K562 (cell line): ENCODE results near the gene EWSR1. TPM values are rescaled to one million over a fixed set of nuclear protein-coding genes. Genes with fewer than 3 reads are reported as not detected.
A peak's percentile ranks its signal among the peaks of the same experiment; 100 is the strongest.

Experiments
- ATAC-seq: fragments of 200-7000 bp; cut with Tn5 transposase; 3 replicates; pipeline ENCODE4 v1.9.1; 2020; ENCODE audit warnings: moderate library complexity
- BruUV-seq: library from RNA; stranded (reverse); fragments of 400-500 nt; replicated peaks from 2 replicates; lab custom pipeline; 2021; lab: Mats Ljungman, UMichigan
- CTCF ChIA-PET: fragments of 300-600 bp; formaldehyde crosslinking; extraction: SDS; loops from one replicate; lab custom pipeline; 2021; ENCODE audit warnings: low intra/inter-chr PET ratio; lab: Yijun Ruan, JAX
- POLR2A ChIA-PET: fragments of 300-600, 350-650 bp; sonication (Branson Sonifier 250); formaldehyde crosslinking; extraction: SDS; loops from one replicate; lab custom pipeline; 2021; ENCODE audit warnings: antibody characterized with exemption, inconsistent platforms; lab: Yijun Ruan, JAX
- DNase-seq, 4 experiments: peaks; one replicate each; pipeline versions ENCODE4 v3.0.0 to v3.0.0-alpha.2; 2011 to 2018; ENCODE audit warnings: low spot score in 3 of 4, mixed read lengths in 3 of 4; ENCODE audit errors: extremely low read depth in 1 of 4
- FAIRE-seq: peaks from 2 replicates; lab custom pipeline; 2011; peaks lifted over from hg19 to GRCh38; lab: Jason Lieb, UNC
- H2AFZ ChIP-seq: 2 replicates; pipeline ENCODE4 v1.6.0; 2011; ENCODE audit warnings: low read depth, low read length, control low read depth, inconsistent platforms
- H3K27ac ChIP-seq: fragments of 200-600 bp; 3 replicates; pipeline ENCODE4 v1.8.0; 2011; ENCODE audit warnings: low read depth, mild to moderate bottlenecking, control low read depth, inconsistent platforms, low read length, moderate library complexity, mixed read lengths; ENCODE audit errors: extremely low read depth
- H3K27me3 ChIP-seq, 2 experiments: fragments of 300-600 bp in 1 of 2; 2 replicates in 1 of 2; 3 replicates in 1 of 2; pipeline versions ENCODE4 v1.6.0 to v1.8.0; 2011; ENCODE audit warnings: inconsistent platforms in 2 of 2, low read length in 2 of 2, mild to moderate bottlenecking in 1 of 2, mixed read lengths in 1 of 2, moderate library complexity in 1 of 2; ENCODE audit not compliant: control insufficient read depth in 2 of 2, insufficient read depth in 2 of 2
- H3K36me3 ChIP-seq: fragments of 300-600 bp; 3 replicates; pipeline ENCODE4 v1.8.0; 2011; ENCODE audit warnings: mild to moderate bottlenecking, low read length, inconsistent platforms; ENCODE audit not compliant: control insufficient read depth, insufficient read depth
- H3K4me1 ChIP-seq, 2 experiments: fragments of 200-600 bp in 1 of 2; replicated peaks in 1 of 2; 2 replicates in 1 of 2; 3 replicates in 1 of 2; pipeline versions ENCODE4 v1.5.1 to v1.8.0; 2011; ENCODE audit warnings: inconsistent platforms in 2 of 2, low read length in 2 of 2, mild to moderate bottlenecking in 1 of 2, mixed read lengths in 1 of 2, moderate library complexity in 1 of 2; ENCODE audit not compliant: control insufficient read depth in 2 of 2, insufficient read depth in 2 of 2
- H3K4me2 ChIP-seq: 2 replicates; pipeline ENCODE4 v1.6.1; 2011; ENCODE audit warnings: low read length, control low read depth, inconsistent platforms, mixed read lengths; ENCODE audit not compliant: insufficient read depth
- H3K4me3 ChIP-seq: fragments of 200-600 bp; sonication (generic), shearing (Covaris generic); 2 replicates; pipeline ENCODE4 v1.5.1; 2016; ENCODE audit warnings: control low read depth, inconsistent platforms
- H3K79me2 ChIP-seq: fragments of 200-600 bp; 3 replicates; pipeline ENCODE4 v1.8.0; 2011; ENCODE audit warnings: low read length, inconsistent platforms; ENCODE audit not compliant: control insufficient read depth, insufficient read depth
- H3K9ac ChIP-seq, 2 experiments: 2 replicates each; pipeline versions ENCODE4 v1.6.0 to v1.6.1; 2011; ENCODE audit warnings: low read depth in 2 of 2, low read length in 2 of 2, control low read depth in 1 of 2, inconsistent platforms in 1 of 2, mild to moderate bottlenecking in 1 of 2, mixed read lengths in 1 of 2; ENCODE audit not compliant: insufficient read depth in 1 of 2
- H3K9me1 ChIP-seq: one replicate; pipeline ENCODE4 v1.6.0; 2011; ENCODE audit warnings: inconsistent platforms, mild to moderate bottlenecking, low read length, moderate library complexity; ENCODE audit not compliant: control insufficient read depth, insufficient read depth
- H3K9me3 ChIP-seq: replicated peaks from 2 replicates; pipeline ENCODE4 v1.5.1; 2011; ENCODE audit warnings: low read depth, low read length, inconsistent platforms; ENCODE audit not compliant: control insufficient read depth, insufficient read depth
- H4K20me1 ChIP-seq: replicated peaks from 2 replicates; pipeline ENCODE4 v1.6.1; 2011; ENCODE audit warnings: low read length, inconsistent platforms, mixed read lengths; ENCODE audit not compliant: control insufficient read depth, insufficient read depth
- AFF1 ChIP-seq, 2 experiments: fragments of 450-650 bp; IDR thresholded peaks; 2 replicates each; pipeline ENCODE4 v1.6.1; 2018; ENCODE audit warnings: mild to moderate bottlenecking in 2 of 2, low read depth in 1 of 2; ENCODE audit not compliant: partially characterized antibody in 2 of 2
- CEBPZ ChIP-seq: fragments of 150-350 bp; IDR thresholded peaks from 2 replicates; pipeline ENCODE4 v1.6.1; 2014; ENCODE audit warnings: low read depth, mild to moderate bottlenecking, low read length, borderline replicate concordance
- CHD1 ChIP-seq: fragments of 200-600 bp; sonication (generic); IDR thresholded peaks from one replicate; pipeline ENCODE4 v1.6.1; 2012; ENCODE audit warnings: mild to moderate bottlenecking, moderate library complexity, low read length, inconsistent platforms
- EP400 ChIP-seq: fragments of 450-650 bp; IDR thresholded peaks from 2 replicates; pipeline ENCODE4 v1.6.1; 2017; ENCODE audit warnings: antibody characterized with exemption, mild to moderate bottlenecking, moderate library complexity
- SUPT5H ChIP-seq: fragments of 450-650 bp; IDR thresholded peaks from 2 replicates; pipeline ENCODE4 v1.6.1; 2016
- ZKSCAN1 ChIP-seq: fragments of 150-350 bp; IDR thresholded peaks from 2 replicates; pipeline ENCODE4 v1.6.1; 2016; ENCODE audit warnings: low read depth, low read length
- WGBS: fragments of 100-300 bp; shearing (Covaris generic); methylation state at CpG from one replicate; pipeline ENCODE4 v1.1.6; 2016; ENCODE audit warnings: low coverage, mixed read lengths; ENCODE audit not compliant: insufficient coverage; ENCODE audit errors: missing lambda C conversion rate; 5-methylcytosine and 5-hydroxymethylcytosine counted together
- in situ Hi-C: fragments of 300-500 bp; cut with MboI; formaldehyde crosslinking; loops from 4 replicates; pipeline ENCODE4 v1.15.0; 2018; ENCODE audit warnings: inconsistent platforms, mixed read lengths
- intact Hi-C: fragments of 100-400 bp; cut with micrococcal nuclease; formaldehyde crosslinking; loops from 2 replicates; pipeline ENCODE4 v1.14.2; 2022
- polyA plus RNA-seq, 8 experiments: library from polyadenylated mRNA; depleted of rRNA in 4 of 8; stranded (reverse) in 5 of 8; unstranded in 3 of 8; fragments of >200 nt; fragmentation: Nextera tagmentation in 2 of 8; fragmentation: Illumina TruSeq in 1 of 8; extraction: Ambion mirVana in 2 of 8; extraction: Trizol in 1 of 8; gene quantifications; 2 replicates each; pipeline versions ENCODE4 v1.2.1 to v1.2.3, GENCODE V29; 2011 to 2014; ENCODE audit warnings: inconsistent platforms in 1 of 8, missing spikeins in 1 of 8
- total RNA-seq, 7 experiments: library from RNA; depleted of rRNA in 6 of 7; stranded (reverse); fragments of >200 nt in 6 of 7; fragmentation: Illumina TruSeq in 2 of 7; extraction: Trizol in 2 of 7; gene quantifications; 2 replicates each; pipeline versions ENCODE4 v1.2.1 to v1.2.3, GENCODE V29; 2011 to 2021; ENCODE audit warnings: low replicate concordance in 1 of 7

The EWSR1 gene
- total and polyA plus RNA-seq, 9 of the 15 experiments (the other 6 are each of a cell fraction or from before 2014, with no cell fraction given) = 83.3 to 450 (median 239) TPM

GRCh38 chr22:29275819-29276565 lies 7.9 kb downstream of the EWSR1 start:
- H3K4me3 ChIP-seq = no peak overlapping the region
- FAIRE-seq (no peak), DNase-seq (no peak), ATAC-seq (no peak)
- H4K20me1 ChIP-seq = peaks cover 29% of the 10 kb centered on the region
- ChIA-PET CTCF (no interaction called here), POLR2A (interaction anchor here (0.6 to 1.8 kb wide), 3 partner anchors 8 to 1178 kb away, joined by 3 to 9 read pairs (median 4); partner anchors contain the start of genes EWSR1 and RHBDD3)
- H3K4me2 ChIP-seq = no peak overlapping the region
- no peaks in the 10 kb centered on the region for H3K27me3 ChIP-seq
- H3K79me2 ChIP-seq = peaks cover 88% of the 10 kb centered on the region
- in situ Hi-C loops (no loop called here), intact Hi-C loops (no loop called here)
- H2AFZ ChIP-seq = no peak overlapping the region
- no peaks in the 10 kb centered on the region for H3K9me3 ChIP-seq
- TF ChIP-seq EP400 = no peak
- TF ChIP-seq ZKSCAN1 = peak; percentile 60; the same call in 1 of the 2 replicates
- peaks cover 96% of the 10 kb centered on the region for H3K36me3 ChIP-seq
- peaks cover 3% of the 10 kb centered on the region for H3K9me1 ChIP-seq
- 96% methylated on average over 3 of the region's 3 CpGs for WGBS
- no TSS peak for BruUV-seq
- peaks cover 0 to 5% of the 10 kb centered on the region in 2 experiments; a peak in 1 of 5 replicates for H3K4me1 ChIP-seq
- H3K9ac ChIP-seq = no peak overlapping the region
- no peak overlapping the region for H3K27ac ChIP-seq

- peaks cover 70% of the 10 kb centered on the region for H3K79me2 ChIP-seq
- H2AFZ ChIP-seq = no peak overlapping the region
- no peak overlapping the region for H3K9ac ChIP-seq
- H4K20me1 ChIP-seq = peaks cover 20% of the 10 kb centered on the region
- no TSS peak for BruUV-seq
- DNase-seq (no peak), ATAC-seq (no peak), FAIRE-seq (no peak)
- H3K4me3 ChIP-seq = no peak overlapping the region
- intact Hi-C loops = no loop called here
- H3K4me1 ChIP-seq = no peaks in the 10 kb centered on the region; a peak in 1 of 5 replicates
- WGBS = 100% methylated on average over 1 of the region's 1 CpG
- ChIA-PET POLR2A (interaction anchor here (1.0 to 1.8 kb wide), 4 partner anchors 9 to 29 kb away, joined by 3 to 9 read pairs (median 5); partner anchors contain the start of genes EWSR1, GAS2L1 and RHBDD3), CTCF (no interaction called here)
- in situ Hi-C loops = no loop called here
- H3K9me1 ChIP-seq = no peaks in the 10 kb centered on the region
- no peaks in the 10 kb centered on the region for H3K9me3 ChIP-seq
- no peaks in the 10 kb centered on the region for H3K27me3 ChIP-seq
- no peak overlapping the region for H3K27ac ChIP-seq
- H3K4me2 ChIP-seq = no peak overlapping the region
- peaks cover 94% of the 10 kb centered on the region for H3K36me3 ChIP-seq
- TF ChIP-seq AFF1 (IDR thresholded peaks at IDR 0.05; ENCODE audit: low read depth in 1 of 2, partially characterized antibody in 2 of 2) (no peak), SUPT5H (no peak), CHD1 (no peak), CEBPZ (no peak)
Measured at GRCh38 chr22:29277927-29278326, 9.9 kb downstream of the EWSR1 start.
